Measurements from ENCODE around the gene THADA.

The THADA gene

GRCh38 chr2:43270461-43270860 lies 325.4 kb downstream of the THADA start:
- no peak for DNase-seq (ENCODE audit: low spot score)
- TF ChIP-seq CTCF (IDR thresholded peaks at IDR 0.05; ENCODE audit: extremely low read depth, missing control alignments), result no peak

- TF ChIP-seq CTCF (IDR thresholded peaks at IDR 0.05; ENCODE audit: extremely low read depth, missing control alignments), result no peak
- DNase-seq (ENCODE audit: low spot score), result no peak
These were observed 326.1 kb downstream of the THADA start for GRCh38 chr2:43269706-43270105.

- no peak for TF ChIP-seq CTCF (IDR thresholded peaks at IDR 0.05; ENCODE audit: extremely low read depth, missing control alignments)
- no peak for DNase-seq (ENCODE audit: low spot score)
These were observed 326.7 kb downstream of the THADA start for GRCh38 chr2:43269074-43269572.

GRCh38 chr2:43268066-43268953 lies 327.5 kb downstream of the THADA start:
- TF ChIP-seq CTCF (IDR thresholded peaks at IDR 0.05; ENCODE audit: extremely low read depth, missing control alignments), result no peak
- no peak for DNase-seq (ENCODE audit: low spot score)

- DNase-seq (ENCODE audit: low spot score), result no peak
- TF ChIP-seq CTCF (IDR thresholded peaks at IDR 0.05; ENCODE audit: extremely low read depth, missing control alignments), result no peak
These were observed 328.5 kb downstream of the THADA start for GRCh38 chr2:43267381-43267780.

- no peak for TF ChIP-seq CTCF (IDR thresholded peaks at IDR 0.05; ENCODE audit: extremely low read depth, missing control alignments)
These were observed 329.1 kb downstream of the THADA start for GRCh38 chr2:43266711-43267111.

GRCh38 chr2:43265421-43265820 lies 330.4 kb downstream of the THADA start:
- TF ChIP-seq CTCF (IDR thresholded peaks at IDR 0.05; ENCODE audit: extremely low read depth, missing control alignments), result no peak
- no peak for DNase-seq (ENCODE audit: low spot score)

More at GRCh38 chr2:43266711-43267111, 329.1 kb downstream of the THADA start:
- DNase-seq (ENCODE audit: low spot score), result no peak
